Heart left ventricle (tissue), 13 donors: ENCODE measurements around the gene CCDC85C.

Experiments
- CTCF ChIP-seq, 12 donors: fragments of 200-600 bp; sonication (generic) in 4 of 12; IDR thresholded peaks; one replicate each; pipeline versions ENCODE4 v1.5.0 to v1.8.0; 2018 to 2022; ENCODE audit warnings: antibody characterized with exemption in 12 of 12, mild to moderate bottlenecking in 5 of 12
- POLR2A ChIP-seq, 2 donors: fragments of 450-650 bp; IDR thresholded peaks; one replicate each; pipeline ENCODE4 v1.6.1; 2017; ENCODE audit warnings: antibody characterized with exemption in 2 of 2, mild to moderate bottlenecking in 2 of 2, moderate library complexity in 2 of 2
- donor health status: ischemic (EF 13 %, LVEDD 7.1; RV severe dilation, severe dysfunction).
- donor health status: DM: no; HTN: yes; CAD: no.
- donor health status: DM: no; HTN: no; CAD: no.
- donor health status: ischemic (EF 25% LVEDD 6.9; RV normal size, moderate dysfunction).
- donor health status: ischemic (EF 25% LVEDD 5.7; RV mildly dilated, moderate dysfunction).
- donor health status: ischemic (EF 35%, LVEDD 5.7; RV mildly dilated, moderate dysfunction).
- donor health status: nonischemic (EF 11% LVEDD 7.7; RV severe dilation, severe dysfunction).
- donor health status: DM: yes; HTN: yes; CAD: no.
- donor health status: PGD.
- donor health status: ischemic (EF 29% LVEDD 5.4; RV normal size, mild dysfunction).
- donor health status: nonischemic (EF 23%, LVEDD 6.1; RV moderate dilation, normal function).

GRCh38 chr14:99637624-99638023 lies 33.6 kb upstream of the CCDC85C start:
- TF ChIP-seq CTCF (IDR thresholded peaks at IDR 0.05): no peak
- TF ChIP-seq POLR2A (IDR thresholded peaks at IDR 0.05): no peak
